GM18520 (cell line): ENCODE results near the gene EFL1.
"Not testable (repeated sequence)": the region's sequence is repeated elsewhere in the genome, so short reads cannot be mapped to it uniquely, and the experiment has no call there.

Source experiments
- ATAC-seq: cut with Tn5 transposase; IDR thresholded peaks from one replicate; pipeline ENCODE4 v1.9.1; 2021; ENCODE audit not compliant: unreplicated experiment

The EFL1 gene

DNA sequence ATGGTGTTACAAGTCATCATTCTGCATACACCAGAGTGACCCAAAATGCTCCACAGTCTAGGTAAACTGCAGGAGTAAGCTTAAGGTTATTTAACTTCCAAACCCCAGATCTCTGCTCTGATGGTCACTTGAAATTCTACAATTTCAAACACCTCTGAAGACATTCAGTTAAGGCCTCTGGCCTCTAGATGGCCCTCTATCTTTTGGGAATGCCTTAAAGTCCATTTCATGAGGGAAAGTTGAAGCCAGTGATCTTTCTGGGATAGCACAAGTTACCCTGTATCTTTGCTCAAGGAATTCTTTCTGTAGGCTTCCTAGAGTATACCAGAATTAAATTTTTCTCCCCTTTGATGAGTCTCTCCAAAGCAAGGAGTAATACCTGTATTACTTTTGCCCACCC, 18.7 kb upstream of the EFL1 start:
- not testable (repeated sequence) for ATAC-seq

DNA sequence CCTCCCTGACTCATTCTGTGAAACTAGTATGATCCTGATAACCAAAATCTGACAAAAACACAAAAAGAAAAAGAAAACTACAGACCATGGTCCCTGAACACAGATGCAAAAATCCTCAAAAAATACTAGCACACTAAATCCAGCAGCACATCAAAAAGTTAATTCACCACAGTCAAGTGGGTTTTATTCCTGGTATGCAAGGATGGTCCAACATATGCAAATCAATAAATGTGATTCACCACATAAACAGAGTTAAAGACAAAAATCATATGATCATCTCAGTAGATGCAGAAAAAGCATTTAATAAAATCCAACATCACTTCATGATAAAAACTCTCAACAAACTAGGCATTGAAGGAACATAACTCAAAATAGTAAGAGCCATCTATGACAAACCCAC, 12.9 kb upstream of the EFL1 start:
- ATAC-seq: no peak

GRCh38 chr15:82272154-82272553, 9.6 kb upstream of the EFL1 start:
- ATAC-seq: no peak

DNA sequence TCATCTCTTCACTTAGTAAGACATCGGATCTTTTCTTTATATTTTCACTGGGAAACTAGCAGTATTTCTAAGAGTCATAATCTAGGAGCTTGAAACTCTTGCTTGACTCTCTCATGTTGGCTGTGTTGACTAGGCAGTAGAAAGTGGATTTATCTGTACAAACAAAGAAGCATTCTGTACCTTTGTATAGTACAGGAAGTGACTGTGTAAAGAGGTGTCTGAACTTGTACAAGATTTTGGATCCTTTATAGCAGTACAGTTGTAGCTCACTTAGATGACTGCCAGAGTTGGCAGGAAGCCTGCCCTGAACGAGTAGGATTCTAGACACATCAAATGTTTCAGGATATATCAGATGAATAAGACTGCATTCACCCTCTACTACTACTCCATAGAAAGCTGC, 5.9 kb upstream of the EFL1 start:
- ATAC-seq: not testable (repeated sequence)

GRCh38 chr15:82267137-82267536, 4.6 kb upstream of the EFL1 start:
- ATAC-seq: not testable (repeated sequence)

GRCh38 chr15:82263350-82263749, 816 bp upstream of the EFL1 start:
- no peak for ATAC-seq

GRCh38 chr15:82261566-82262421, 740 bp downstream of the EFL1 start:
- ATAC-seq: peak; percentile 15

- ATAC-seq: not testable (repeated sequence)
Measured at GRCh38 chr15:82248261-82248660, 14.3 kb downstream of the EFL1 start.

DNA sequence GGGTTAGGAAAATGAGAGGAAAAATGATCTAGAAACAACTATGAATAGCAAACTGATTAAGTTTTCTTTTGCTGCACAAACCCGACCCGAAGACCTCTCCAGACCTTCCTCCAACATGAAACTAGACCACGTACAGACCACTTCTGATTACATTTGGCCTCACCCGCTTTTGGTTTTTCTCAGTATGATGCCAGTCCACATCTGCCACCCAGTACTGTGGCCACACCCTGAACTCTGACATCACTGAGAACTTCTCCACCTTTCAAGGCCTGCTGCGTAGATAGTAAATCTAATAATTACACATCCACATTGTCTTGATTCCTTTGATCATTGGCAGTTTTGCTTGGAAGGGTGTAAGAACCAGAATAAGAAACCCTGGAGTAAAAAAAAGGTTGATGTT, 16.6 kb downstream of the EFL1 start:
- ATAC-seq: not testable (repeated sequence)

- ATAC-seq: not testable (repeated sequence)
Measured at GRCh38 chr15:82243644-82244043, 18.9 kb downstream of the EFL1 start.

- ATAC-seq: not testable (repeated sequence)
Measured at GRCh38 chr15:82241836-82242499, 20.6 kb downstream of the EFL1 start.

DNA sequence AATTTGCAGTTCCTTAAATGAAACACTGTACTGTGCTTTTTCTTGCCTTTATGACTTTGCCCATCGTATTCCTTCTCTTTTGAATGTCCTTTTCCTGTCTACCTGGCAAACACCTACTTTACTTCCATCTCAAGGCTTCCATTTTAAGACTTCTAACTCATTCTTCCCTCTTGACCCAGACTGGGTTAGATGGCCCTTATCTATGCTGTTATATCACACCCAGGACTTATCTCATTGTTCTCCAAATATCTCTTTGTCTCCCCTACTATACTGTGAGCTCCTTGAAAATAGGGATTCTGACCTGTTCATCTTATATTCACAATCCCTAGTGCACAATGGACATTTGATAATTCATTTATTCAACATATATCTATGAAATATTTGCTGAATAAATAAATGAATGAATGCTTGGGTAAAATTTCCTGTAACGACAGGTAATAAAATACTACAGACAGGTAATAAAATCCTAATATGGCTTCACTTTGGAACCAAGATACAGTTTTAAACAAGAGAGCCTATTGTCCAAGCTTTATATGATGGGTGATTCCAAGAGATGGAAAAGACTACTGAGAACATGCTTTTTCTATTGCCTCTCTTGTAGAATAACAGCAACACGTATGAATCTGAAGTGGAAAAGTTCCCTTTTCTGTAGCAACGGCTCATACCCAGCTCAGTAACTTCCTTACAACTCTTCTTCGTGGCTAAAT, 22.7 kb downstream of the EFL1 start:
- ATAC-seq: no peak

DNA sequence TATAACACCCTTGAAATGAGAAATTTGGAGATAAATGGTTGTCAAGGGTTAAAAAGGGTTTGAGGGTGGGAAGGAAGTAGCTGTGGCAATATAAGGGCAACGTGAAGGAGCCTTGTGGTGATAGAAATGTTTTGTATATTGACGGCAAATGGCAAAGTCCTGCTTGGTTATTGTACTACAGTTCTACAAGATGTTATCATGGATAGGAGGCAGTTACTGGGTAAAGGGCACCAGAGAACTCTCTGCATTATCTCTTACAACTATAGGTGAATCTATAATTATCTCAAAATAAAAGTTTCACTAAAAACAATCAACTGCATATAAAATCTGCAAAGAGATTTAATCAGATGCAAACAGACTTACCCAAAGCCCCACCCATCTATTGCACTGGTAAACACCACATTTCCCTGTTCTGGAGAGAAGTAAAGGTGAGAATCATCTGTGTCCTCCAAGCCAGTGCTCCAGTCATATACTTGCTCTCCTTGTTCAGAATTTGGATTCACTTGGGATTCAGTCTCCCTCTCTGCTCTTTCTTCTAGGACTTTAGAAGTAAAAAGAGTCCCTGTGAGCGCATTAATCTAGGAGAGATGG, 24.5 kb downstream of the EFL1 start:
- ATAC-seq: not testable (repeated sequence)

DNA sequence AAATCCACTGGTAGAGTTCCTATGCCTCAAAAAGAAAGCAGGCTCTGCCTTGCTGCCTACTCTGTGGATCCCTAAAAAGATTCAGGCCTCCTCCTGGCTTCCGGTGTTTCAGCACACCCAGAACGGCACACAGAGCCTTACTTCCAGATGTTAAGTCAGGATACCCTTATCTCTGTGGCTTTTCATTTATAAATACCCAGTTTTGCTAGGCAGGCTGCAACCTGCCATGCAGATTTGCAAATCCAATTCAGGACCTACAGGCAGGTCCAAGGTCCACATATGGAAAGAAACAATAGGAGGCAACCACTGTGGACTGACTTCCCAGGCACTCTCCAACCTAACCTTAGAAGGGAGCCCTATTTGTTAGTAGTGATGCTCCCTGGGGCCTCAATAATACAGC, 30.7 kb downstream of the EFL1 start:
- ATAC-seq: no peak

DNA sequence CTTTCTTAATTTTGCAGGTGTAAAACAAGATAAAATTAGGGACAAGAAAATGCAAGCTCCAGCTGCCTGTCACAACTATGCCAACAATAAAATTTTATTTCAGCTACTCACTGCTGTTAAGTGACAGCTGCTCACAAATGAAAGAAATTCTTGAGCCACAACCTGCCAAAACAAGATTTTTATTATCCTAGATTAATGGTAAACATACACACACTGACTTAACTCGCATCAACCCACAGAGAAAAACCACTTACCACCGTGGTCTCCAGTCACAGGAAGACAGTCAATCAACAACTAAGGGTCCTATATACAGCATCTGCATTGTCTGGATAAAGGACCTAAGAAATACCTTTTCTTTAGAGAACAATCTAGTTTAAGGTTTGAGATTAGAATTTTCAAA, 31.3 kb downstream of the EFL1 start:
- ATAC-seq: no peak

DNA sequence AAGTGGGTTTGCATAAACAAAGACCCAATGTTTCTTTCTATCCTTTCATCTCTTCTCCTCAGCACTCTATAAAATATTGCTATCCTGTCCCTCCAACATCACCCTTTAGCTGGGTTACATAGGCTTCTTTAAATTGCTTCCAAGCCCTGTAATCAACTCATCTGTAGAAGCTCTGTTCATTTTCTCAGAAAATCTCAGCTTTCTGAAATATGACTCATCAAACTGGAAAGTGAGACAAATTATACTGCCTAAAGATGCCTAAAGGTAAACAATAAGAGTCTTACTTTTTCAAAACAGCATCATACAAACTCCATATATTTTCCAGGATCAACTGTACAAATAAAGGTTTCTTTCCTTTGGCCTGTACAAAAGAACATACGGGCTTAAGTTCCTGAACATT, 33.8 kb downstream of the EFL1 start:
- no peak for ATAC-seq

DNA sequence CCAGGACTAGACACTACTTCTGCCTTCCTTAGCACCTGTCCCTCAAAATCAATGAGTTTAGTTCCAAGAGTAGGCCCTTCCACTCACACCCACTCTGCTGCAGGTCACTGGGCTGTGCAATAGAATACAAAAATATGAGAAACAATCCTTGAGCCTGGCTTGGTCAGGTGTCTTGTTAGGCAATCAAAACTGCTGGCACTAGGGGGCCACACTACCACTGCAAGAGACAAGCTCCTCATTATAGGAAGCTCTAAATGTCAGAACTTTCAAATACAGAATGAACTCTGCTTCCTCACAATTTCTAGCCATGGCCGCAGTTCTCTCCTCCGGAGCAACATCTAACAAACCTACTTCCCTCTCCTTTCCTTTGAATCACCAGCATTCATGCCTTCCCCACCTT, 41.0 kb downstream of the EFL1 start:
- ATAC-seq: not testable (repeated sequence)

GRCh38 chr15:82216092-82216491, 46.4 kb downstream of the EFL1 start:
- not testable (repeated sequence) for ATAC-seq

GRCh38 chr15:82212201-82212600, 50.3 kb downstream of the EFL1 start:
- ATAC-seq: not testable (repeated sequence)

DNA sequence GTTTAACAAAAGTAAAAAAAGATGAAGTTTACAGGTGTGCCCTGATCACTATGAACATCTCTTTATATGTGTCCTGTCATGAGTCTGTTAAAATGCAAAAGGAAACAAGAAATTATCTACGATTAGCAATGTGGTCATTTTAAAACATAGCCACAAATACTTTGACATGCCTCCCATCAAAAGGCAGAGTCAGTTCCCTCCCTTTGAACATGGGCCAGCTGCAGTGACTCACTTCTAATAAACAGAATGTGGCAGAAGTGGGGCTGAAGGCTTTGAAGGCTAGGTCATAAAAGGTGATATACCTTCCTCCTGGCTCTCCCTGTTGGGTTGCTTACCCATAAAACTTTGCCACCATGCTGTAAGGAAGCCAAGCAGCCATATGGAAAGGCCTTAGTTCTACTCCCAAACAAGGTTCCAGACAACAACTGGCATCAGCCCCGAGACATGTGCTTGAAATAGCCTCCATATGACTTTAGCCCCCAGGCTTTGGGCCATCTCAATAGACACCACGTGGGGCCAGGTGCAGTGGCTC, 52.4 kb downstream of the EFL1 start:
- not testable (repeated sequence) for ATAC-seq

- not testable (repeated sequence) for ATAC-seq
Measured at GRCh38 chr15:82204575-82204974, 58.0 kb downstream of the EFL1 start.
